Measurements from ENCODE around the gene HSPB7. TPM values are rescaled to one million over a fixed set of nuclear protein-coding genes. Genes with fewer than 3 reads are reported as not detected.

HSPB7 gene
- total and polyA plus RNA-seq, 2 of the 8 experiments (the other 6 are each of a cell fraction or from before 2014, with no cell fraction given) = not detected

DNA sequence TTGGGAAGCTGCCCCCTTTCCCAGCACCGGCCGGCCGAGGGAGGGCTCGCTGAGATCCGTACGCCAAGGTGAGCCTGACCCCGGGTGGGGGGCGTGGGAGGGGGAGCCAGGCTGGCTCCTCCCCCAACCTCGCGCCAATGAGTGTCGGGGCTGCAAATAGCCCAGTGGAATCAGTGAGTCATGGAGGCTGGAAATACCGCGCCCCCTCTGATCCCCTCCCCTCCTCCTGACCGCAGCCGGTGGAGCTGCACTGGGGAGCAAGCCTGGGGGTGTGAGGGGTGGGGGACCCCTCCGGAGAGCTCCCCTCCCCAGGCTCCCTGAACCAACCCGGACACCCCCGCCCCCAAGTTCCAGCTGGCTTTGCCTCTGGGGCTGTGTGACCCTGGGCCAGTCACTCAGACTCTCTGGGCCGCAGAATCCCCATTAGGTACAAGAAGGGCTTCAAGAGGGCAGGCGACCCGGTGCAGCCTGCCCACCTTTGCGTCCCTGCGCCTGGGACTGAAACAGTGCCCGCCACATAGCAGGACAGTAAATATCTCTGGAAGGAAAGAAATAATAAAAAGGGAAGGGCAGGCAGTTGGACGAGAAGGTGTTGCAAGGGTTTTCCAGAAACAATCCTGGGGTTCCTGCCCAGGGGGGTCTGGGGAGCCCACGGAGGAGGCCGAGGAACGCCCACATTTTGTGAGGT, 4.5 kb downstream of the HSPB7 start:
- no peak overlapping the region for H2AK5ac ChIP-seq (ENCODE audit: low read depth, low read length)
- peak overlapping the region; percentile 5 for H2BK12ac ChIP-seq (ENCODE audit: low read depth, low read length)
- no peak overlapping the region for H3K23ac ChIP-seq (ENCODE audit: insufficient read length)
- no peak overlapping the region for H3K4ac ChIP-seq (replicated peaks; ENCODE audit: insufficient read length, low read depth, low read length)
- H3K4me3 ChIP-seq (ENCODE audit: extremely low read depth in 1 of 4, insufficient read depth in 2 of 4, low read depth in 3 of 4, low read length in 4 of 4) = peak overlapping the region; percentile 20 to 64 (median 31); a peak in 7 of 8 replicates
- H4K91ac ChIP-seq (replicated peaks; ENCODE audit: insufficient read length, low read length) = no peak overlapping the region
- no peak overlapping the region; the same call in 1 of the 2 replicates for H3K18ac ChIP-seq (ENCODE audit: extremely low read depth, low read length)
- CTCF ChIA-PET (ENCODE audit: partially characterized antibody) = interaction anchor here (0.9 to 8.9 kb wide), 9 partner anchors 8 to 60 kb away, joined by 3 to 74 read pairs (median 7); partner anchors contain the start of genes CLCNKA, FAM131C and HSPB7
- H3K4me1 ChIP-seq (replicated peaks in 1 of 4; ENCODE audit: control insufficient read depth in 3 of 4, insufficient read depth in 4 of 4, low read length in 3 of 4) = peaks cover 5 to 37% (median 24%) of the 10 kb centered on the region in 4 experiments
- H3K4me2 ChIP-seq (ENCODE audit: insufficient read depth in 1 of 2, low read depth in 2 of 2, low read length in 2 of 2) = peak overlapping the region; percentile 45 to 66
- no peak overlapping the region for H3K14ac ChIP-seq (ENCODE audit: insufficient read length)
- DNase-seq (ENCODE audit: low read depth in 1 of 2, low spot score in 2 of 2) = peak in 1 of 2 experiments; percentile 84
- WGBS, 2 experiments (ENCODE audit: extremely low coverage in 1 of 2, insufficient coverage in 1 of 2, insufficient read length in 1 of 2, insufficient replicate concordance in 2 of 2, low coverage in 1 of 2, low lambda C conversion rate in 2 of 2, missing lambda C conversion rate in 1 of 2) = 52% methylated on average over 11 of the region's 28 CpGs; no CpG with 5 or more reads in 1 of the 2 experiments
- H3K9me3 ChIP-seq (ENCODE audit: insufficient read depth in 2 of 2, low read depth in 1 of 2, low read length in 1 of 2) = no peaks in the 10 kb centered on the region
- H3K79me1 ChIP-seq (ENCODE audit: low read depth, low read length) = no peaks in the 10 kb centered on the region
- no peaks in the 10 kb centered on the region for H3K36me3 ChIP-seq (ENCODE audit: control insufficient read depth in 2 of 4, insufficient read depth in 4 of 4, low read length in 3 of 4)
- H2BK5ac ChIP-seq (ENCODE audit: low read depth, low read length) = peak overlapping the region; percentile 60; the same call in 1 of the 2 replicates
- H3K23me2 ChIP-seq (ENCODE audit: low read depth, low read length) = no peaks in the 10 kb centered on the region; the same call in 1 of the 2 replicates
- no peaks in the 10 kb centered on the region for H4K20me1 ChIP-seq (replicated peaks in 1 of 2; ENCODE audit: control insufficient read depth in 1 of 2, insufficient read depth in 2 of 2, low read length in 2 of 2)
- peak overlapping the region in 2 of 4 experiments; percentile 48 to 51; a peak in 3 of 7 replicates for H3K9ac ChIP-seq (replicated peaks in 1 of 4; ENCODE audit: extremely low read depth in 1 of 4, low read depth in 3 of 4, low read length in 3 of 4)
- no peak overlapping the region for H2BK20ac ChIP-seq (ENCODE audit: low read length)
- no peak overlapping the region for H2BK15ac ChIP-seq (ENCODE audit: low read length)
- H3K79me2 ChIP-seq (ENCODE audit: control insufficient read depth in 1 of 2, insufficient read depth in 2 of 2, low read length in 2 of 2) = no peaks in the 10 kb centered on the region
- H3K27ac ChIP-seq (ENCODE audit: low read depth, low read length) = peak overlapping the region; percentile 74; the same call in 1 of the 2 replicates
- H3K27me3 ChIP-seq (replicated peaks in 1 of 4; ENCODE audit: control insufficient read depth in 3 of 4, extremely low read depth in 1 of 4, insufficient read depth in 3 of 4, low read length in 3 of 4) = no peaks in the 10 kb centered on the region; a peak in 1 of 7 replicates
- no peak overlapping the region for H2AFZ ChIP-seq (ENCODE audit: low read length)
- H3K56ac ChIP-seq (replicated peaks; ENCODE audit: insufficient read length, low read depth, low read length) = peak overlapping the region; percentile 32
- no peak overlapping the region for H2BK120ac ChIP-seq (replicated peaks; ENCODE audit: low read depth, low read length)
- H4K8ac ChIP-seq (ENCODE audit: extremely low read depth, insufficient read depth, low read length) = peak overlapping the region; percentile 45; the same call in 1 of the 2 replicates
- POLR2A ChIA-PET (ENCODE audit: partially characterized antibody) = interaction anchor here (0.7 to 2.7 kb wide), 10 partner anchors 10 to 87 kb away, joined by 3 to 13 read pairs (median 4); partner anchors contain the start of genes SRARP and ZBTB17
- FAIRE-seq = no peak
- H4K5ac ChIP-seq (ENCODE audit: insufficient read length, low read depth, low read length) = peak overlapping the region; percentile 55
- TF ChIP-seq TEAD4 (IDR thresholded peaks at IDR 0.05; ENCODE audit: low read depth, low read length) = 0 out of 2 replicates have a peak, but pooled peaks have one; percentile 30
- TF ChIP-seq ASH2L (IDR thresholded peaks at IDR 0.05; ENCODE audit: low read length) = peak; percentile 7
- no peak for TF ChIP-seq ZNF274 (IDR thresholded peaks at IDR 0.05; ENCODE audit: borderline replicate concordance, extremely low read depth, low read length)
- no peak for TF ChIP-seq EGR1 (IDR thresholded peaks at IDR 0.05; ENCODE audit: borderline replicate concordance, low read depth, low read length)
- no peak for TF ChIP-seq RAD21 (IDR thresholded peaks at IDR 0.05 in 1 of 2, conservative IDR thresholded peaks at IDR 0.05 in 1 of 2; ENCODE audit: low read depth in 2 of 2, low read length in 2 of 2)
- TF ChIP-seq BACH1 (IDR thresholded peaks at IDR 0.05; ENCODE audit: low read length) = no peak
- TF ChIP-seq GABPA (IDR thresholded peaks at IDR 0.05; ENCODE audit: borderline replicate concordance, insufficient read depth, low read length) = no peak
- peak in 1 of 2 experiments; percentile 91; a peak in 1 of 4 replicates for TF ChIP-seq HDAC2 (IDR thresholded peaks at IDR 0.05; ENCODE audit: borderline replicate concordance in 1 of 2, low read depth in 2 of 2, low read length in 2 of 2)
- TF ChIP-seq JUN (IDR thresholded peaks at IDR 0.05; ENCODE audit: low read depth, low read length) = peak; percentile 88
- TF ChIP-seq TBP (IDR thresholded peaks at IDR 0.05; ENCODE audit: low read depth, low read length) = peak; percentile 45
